NCI-H1694 treated with DMSO at 0.1 percent for 48 hours (cell line): ENCODE data around the gene TRDN.
"Not testable (repeated sequence)": the region's sequence is repeated elsewhere in the genome, so short reads cannot be mapped to it uniquely, and the experiment has no call there.

Source experiments
- DNase-seq: peaks from one replicate; lab custom pipeline; 2025; lab: John Stamatoyannopoulos, UW

The TRDN gene

GRCh38 chr6:123507582-123507981 is 129.2 kb downstream of the TRDN start:
- no peak for DNase-seq

DNA sequence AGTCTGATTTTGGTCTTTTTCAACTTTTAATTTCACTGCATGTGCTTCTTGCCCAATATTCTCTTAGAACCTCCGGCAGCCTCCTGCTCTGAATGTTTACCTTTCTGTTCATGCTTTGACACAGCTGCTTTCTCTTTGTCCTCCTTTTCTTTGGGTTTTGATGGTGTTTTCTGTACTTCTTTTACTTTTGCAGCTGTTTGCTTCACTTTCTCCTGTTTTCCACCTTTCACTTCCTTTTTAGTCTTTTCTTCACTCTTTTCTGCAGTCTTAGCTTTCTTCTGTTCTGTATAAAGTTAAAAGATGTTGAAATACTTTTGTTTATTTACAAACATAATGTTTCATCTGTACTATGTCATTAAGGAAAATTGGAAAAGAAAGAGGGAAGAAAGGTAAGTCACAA is 133.1 kb downstream of the TRDN start:
- DNase-seq: no peak

DNA sequence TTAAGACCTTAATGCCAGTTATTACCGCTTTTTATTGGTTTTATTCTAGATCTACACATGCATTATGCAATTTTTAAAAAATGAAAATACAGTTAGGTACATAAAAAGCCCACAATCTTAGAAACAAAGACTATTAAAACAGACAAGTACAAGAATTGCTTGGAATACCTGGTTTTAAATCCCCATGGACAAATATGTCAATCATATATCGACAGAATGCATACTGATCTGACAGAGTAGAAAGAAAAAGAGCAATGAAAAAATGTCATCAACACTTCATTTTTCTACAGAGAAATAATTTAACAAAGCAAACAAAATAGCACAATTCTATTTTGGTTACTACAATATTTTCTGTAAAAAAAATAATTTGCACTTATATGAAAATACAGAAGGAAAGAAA is 139.7 kb downstream of the TRDN start:
- no peak for DNase-seq

- DNase-seq: no peak
These were observed 147.2 kb downstream of the TRDN start for GRCh38 chr6:123489589-123489988.

DNA sequence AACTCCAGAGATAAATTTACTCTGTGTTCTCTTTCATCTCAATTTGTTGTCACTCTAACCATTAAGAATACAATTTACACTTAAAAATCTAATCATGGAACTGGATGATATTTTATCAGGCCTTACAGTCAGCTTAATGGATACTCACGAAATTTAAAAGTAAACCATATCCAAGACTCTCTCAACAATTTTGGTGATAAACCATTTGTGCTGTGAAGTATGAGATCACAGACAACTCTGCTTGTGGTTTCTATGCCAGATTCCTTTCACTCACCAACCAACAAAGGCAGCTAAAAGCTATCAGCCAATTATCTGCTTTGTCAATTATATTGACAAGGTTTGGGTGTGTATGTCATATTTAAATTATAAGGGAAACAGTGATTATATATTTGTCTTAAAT is 155.8 kb downstream of the TRDN start:
- DNase-seq: no peak

GRCh38 chr6:123472025-123472702 is 164.6 kb downstream of the TRDN start:
- not testable (repeated sequence) for DNase-seq

GRCh38 chr6:123467392-123467791 is 169.4 kb downstream of the TRDN start:
- no peak for DNase-seq

DNA sequence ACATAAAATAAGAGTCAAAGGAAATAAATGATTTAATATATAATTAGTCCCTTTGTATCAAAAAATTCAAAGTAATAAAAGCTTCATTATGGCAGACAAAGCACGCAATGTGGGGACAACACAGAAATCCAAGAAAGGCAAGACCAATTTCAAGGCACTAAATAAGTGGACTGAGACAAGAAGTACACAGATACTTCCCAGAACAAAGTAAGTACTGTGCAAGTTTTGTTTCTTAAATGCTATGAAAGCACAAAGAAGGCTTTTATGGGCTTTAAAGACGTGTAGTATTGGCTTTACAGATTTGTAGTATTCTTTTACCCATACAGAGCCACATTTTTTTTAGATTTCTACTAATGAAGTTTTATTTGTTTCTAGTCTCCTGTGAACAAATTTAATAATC is 174.6 kb downstream of the TRDN start:
- DNase-seq: no peak

DNA sequence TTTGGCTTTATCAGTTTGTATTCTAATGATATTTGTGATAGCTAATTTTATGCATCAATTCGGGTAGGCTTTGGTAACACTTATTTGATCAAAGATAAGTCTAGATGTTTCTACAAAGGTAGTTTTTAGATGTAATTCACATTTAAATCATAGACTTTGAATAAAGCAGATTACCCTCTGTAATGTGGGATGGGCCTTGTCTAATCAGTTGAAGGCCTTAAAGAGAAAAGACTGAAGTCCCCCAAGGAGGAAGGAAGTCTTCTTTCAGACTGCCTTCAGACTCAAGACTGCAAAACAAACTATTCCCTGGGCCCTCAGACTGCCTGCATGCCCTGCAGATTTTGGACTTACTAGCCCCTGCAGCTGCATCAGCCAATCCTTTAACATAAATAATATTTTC is 178.5 kb downstream of the TRDN start:
- no peak for DNase-seq

DNA sequence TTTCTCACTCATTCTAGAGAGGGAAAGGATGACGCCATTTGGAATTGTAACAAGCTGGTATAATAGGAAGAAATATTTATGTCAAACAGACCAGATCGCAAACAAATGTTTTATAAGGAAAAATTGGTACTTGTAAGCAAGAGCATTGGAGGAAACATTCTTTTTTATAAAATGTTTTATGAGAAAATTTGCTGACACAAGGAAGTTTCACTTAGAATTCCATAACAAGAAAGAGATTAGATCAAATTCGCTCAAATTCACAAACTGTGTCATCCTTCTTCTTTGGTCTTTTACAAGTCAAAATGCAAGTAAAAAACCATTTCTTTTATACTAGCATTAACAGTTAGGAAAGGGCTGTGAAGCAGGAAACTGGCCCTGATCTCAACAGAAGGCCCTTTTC is 179.9 kb downstream of the TRDN start:
- no peak for DNase-seq

- DNase-seq: no peak
These were observed 182.3 kb downstream of the TRDN start for GRCh38 chr6:123454448-123454847.

- DNase-seq: not testable (repeated sequence)
These were observed 183.7 kb downstream of the TRDN start for GRCh38 chr6:123453071-123453470.

DNA sequence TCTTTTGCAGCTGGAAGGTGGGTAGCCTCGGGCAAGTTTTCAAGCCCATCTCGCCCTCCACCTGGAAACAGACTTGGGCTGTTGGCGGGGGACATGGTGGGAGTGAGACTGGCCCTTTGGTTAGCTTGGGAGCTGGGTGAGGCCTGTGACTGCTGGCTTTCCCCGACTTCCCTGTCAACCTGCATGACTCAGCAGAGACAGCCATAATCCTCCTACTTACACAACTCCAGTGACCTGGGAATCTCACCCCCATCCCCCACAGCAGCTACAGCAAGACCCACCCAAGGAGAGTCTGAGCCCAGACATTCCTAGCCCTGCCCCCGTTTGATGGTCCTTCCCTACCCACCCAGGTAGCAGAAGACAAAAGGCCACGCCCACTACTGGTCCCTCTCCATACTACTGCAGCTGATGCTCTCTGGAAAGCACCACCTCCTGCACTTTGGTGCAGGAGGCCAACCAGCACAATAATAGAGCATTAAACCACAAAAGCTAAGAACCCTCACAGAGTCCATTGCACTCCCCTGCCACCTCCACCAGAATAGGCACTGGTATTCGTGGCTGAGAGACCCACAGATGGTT is 188.4 kb downstream of the TRDN start:
- no peak for DNase-seq

- no peak for DNase-seq
These were observed 189.3 kb downstream of the TRDN start for GRCh38 chr6:123447315-123447937.

DNA sequence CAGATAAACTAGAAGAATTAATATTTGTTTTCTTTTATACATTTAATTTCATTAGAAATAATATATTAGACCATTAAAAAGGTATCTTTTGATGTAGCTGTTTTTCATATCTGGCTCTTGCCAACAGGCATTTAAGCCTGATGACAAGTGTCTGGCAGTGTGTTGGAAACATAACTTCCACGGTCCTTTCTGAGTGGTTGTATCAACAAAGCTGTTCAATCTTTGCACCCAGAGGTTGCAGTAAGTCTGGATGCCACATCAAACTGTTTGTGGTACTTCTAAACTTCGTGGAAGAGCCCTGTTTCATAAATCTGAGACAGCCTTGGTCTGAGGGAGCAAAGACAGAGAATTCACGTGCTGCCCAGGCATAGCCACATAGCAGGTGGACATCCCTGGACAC is 197.4 kb downstream of the TRDN start:
- DNase-seq: no peak

DNA sequence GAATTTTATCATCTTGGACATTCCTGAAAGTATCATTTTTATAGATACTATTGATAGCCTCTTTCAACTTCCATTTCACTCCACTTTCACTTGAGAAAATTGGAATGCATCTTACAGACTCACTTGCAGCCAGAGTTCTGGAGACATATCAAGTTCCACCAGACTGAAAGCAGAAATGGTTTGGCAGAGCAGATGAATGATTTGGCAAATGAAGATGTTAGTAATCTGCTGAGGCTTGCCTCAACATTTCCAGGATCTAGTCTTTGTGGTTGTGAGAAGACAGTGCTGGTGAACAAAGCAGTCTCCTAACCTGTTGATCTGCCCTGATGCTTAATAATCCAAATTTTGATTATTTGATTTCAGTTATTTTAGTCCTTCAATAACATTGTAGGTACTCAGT is 202.6 kb downstream of the TRDN start:
- DNase-seq: no peak

DNA sequence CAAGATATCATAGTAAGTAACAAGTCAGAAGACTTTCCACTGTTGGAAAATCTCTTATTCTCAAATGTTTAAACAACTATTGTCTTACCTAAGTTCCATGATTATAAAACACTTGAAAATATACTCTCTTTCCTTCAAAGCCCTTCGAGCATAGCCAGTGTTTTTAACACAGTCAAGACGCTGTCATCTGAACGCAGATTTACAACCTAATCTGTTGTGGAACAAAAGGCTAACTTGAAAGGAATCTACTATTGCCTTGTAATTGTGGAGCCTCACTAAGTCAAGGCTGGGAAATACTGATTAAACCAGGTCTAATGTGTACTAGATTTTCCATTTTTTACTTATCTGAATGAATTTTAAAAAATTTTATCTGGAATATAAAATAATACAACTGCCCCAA is 205.8 kb downstream of the TRDN start:
- DNase-seq: no peak

- DNase-seq: no peak
These were observed 209.7 kb downstream of the TRDN start for GRCh38 chr6:123427008-123427407.

DNA sequence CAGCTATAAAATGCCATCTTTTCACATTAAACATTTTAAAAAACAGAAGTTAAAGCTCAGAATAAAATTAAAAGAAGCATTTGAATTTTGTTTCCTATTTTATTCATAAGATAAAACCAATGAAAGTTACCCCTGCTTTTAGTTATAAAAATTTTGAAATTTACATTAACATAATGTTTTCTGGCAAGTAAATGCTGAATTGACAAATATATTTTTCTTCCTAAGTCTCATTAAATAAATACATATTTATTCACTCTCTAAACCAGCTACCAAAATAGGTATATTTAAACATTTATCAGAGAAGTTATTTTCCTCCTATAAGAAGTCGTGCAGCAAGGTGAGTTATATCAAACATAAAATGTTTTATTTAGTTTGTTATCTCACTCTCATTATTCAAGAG is 213.6 kb downstream of the TRDN start:
- no peak for DNase-seq

- DNase-seq: peak; percentile 78
These were observed 216.2 kb downstream of the TRDN start for GRCh38 chr6:123420512-123420911.

DNA sequence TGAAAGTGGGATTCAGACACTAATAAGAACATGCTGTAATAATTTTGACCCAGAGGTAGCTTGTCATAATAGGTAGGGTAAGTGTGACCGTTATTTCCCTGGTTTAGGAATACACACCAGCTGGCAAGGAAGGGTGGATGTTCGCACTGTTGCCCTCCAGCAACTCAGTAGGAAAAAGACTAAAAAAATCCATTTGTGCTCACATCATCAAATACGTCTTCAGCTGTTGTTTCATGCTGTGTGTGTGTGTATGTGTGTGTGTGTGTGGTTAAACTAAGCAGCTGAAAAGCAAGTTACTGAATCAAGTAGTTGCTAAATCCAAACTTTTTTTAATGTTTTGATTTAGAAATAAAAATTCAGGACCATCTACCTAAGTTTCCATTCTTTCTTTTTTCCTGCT is 218.7 kb downstream of the TRDN start:
- DNase-seq: peak; percentile 64

DNA sequence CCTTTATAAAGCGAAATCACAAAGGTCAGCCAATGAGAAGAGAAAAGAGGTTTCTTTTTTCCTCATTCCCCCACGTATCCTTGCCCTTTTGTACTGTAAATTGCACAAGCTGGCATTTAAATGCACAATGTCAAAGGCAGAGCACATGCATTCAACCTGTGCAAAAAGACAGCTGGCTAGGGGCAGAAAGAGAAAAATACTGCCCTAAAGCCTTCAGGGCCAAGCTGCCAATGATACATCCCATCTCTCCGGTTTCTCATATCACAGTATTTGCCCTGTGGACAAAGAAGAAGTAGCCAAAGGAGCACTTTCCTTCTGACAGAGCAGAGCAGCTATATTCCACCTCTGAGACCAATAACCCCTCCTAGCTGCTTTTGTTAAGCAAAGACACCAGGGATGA is 219.2 kb downstream of the TRDN start:
- peak; percentile 46 for DNase-seq

- DNase-seq: peak; percentile 67
These were observed 220.8 kb downstream of the TRDN start for GRCh38 chr6:123415844-123416468.
